Ovary (tissue), 3 donors: ENCODE results near the gene ATF7IP2.

Experiments used
- CTCF ChIP-seq, 3 donors: fragments of 450-650 bp in 2 of 3; fragments of 200-600 bp in 1 of 3; IDR thresholded peaks; one replicate each; pipeline versions ENCODE4 v1.5.1 to v1.8.0; 2016 to 2022; ENCODE audit warnings: antibody characterized with exemption in 3 of 3, mild to moderate bottlenecking in 1 of 3
- EP300 ChIP-seq: sonication (generic); formaldehyde crosslinking; IDR thresholded peaks from one replicate; pipeline ENCODE4 v1.6.1; 2017; ENCODE audit warnings: antibody characterized with exemption
- POLR2A ChIP-seq: fragments of 450-650 bp; IDR thresholded peaks from one replicate; pipeline ENCODE4 v1.6.1; 2017; ENCODE audit warnings: antibody characterized with exemption, mild to moderate bottlenecking, moderate library complexity
- donor health status: DM: no; HTN: no; CAD: no.

DNA sequence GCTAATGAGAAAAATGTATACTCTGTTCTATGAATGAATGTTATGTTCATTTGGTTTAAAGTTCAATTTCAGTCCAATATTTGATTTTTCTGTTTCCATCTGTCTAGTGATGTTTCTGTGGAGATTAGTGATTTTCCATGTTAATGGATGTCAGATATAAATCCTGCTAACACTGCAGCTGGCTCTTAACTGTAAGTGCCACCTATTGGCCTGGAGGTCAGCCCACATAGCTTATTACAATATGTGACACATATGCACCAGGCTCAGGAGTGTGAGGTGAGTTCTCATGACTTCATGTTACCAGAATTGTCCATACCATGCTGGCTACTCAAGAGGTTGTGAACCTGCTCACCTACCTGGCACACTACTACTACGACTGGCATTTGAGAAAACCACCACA, 17.1 kb downstream of the ATF7IP2 start:
- TF ChIP-seq CTCF (IDR thresholded peaks at IDR 0.05) = no peak
- no peak for TF ChIP-seq POLR2A
- no peak for TF ChIP-seq EP300
